IMR-90 (cell line): ENCODE results near the gene ABCC5. TPM values are rescaled to one million over a fixed set of nuclear protein-coding genes. Genes with fewer than 3 reads are reported as not detected.

Source experiments
- ATAC-seq: fragments of 200-7000 bp; cut with Tn5 transposase; 2 replicates; pipeline ENCODE4 v1.9.1; 2020; ENCODE audit warnings: low read depth, mild to moderate bottlenecking, moderate library complexity
- BruUV-seq: library from RNA; stranded (reverse); fragments of 400-500 nt; replicated peaks from 2 replicates; lab custom pipeline; 2021; lab: Mats Ljungman, UMichigan
- CTCF ChIA-PET: fragments of 300-600 bp; formaldehyde crosslinking; extraction: SDS; loops from one replicate; lab custom pipeline; 2021; ENCODE audit warnings: antibody characterized with exemption; lab: Yijun Ruan, JAX
- POLR2A ChIA-PET: fragments of 300-600 bp; sonication (Branson Sonifier 250); formaldehyde crosslinking; loops from one replicate; lab custom pipeline; 2022; ENCODE audit warnings: antibody characterized with exemption; ENCODE audit not compliant: unreplicated experiment; lab: Charles Lee
- DNase-seq: peaks from one replicate; pipeline ENCODE4 v3.0.0; 2013
- H2AFZ ChIP-seq: replicated peaks from 2 replicates; pipeline ENCODE3; 2013; ENCODE audit warnings: low read length, mild to moderate bottlenecking; ENCODE audit not compliant: poor library complexity
- H2AK5ac ChIP-seq: 2 replicates; pipeline ENCODE4 v1.6.1; 2013; ENCODE audit warnings: low read depth, low read length, inconsistent platforms
- H2AK9ac ChIP-seq: replicated peaks from 2 replicates; pipeline ENCODE3; 2013; ENCODE audit warnings: mild to moderate bottlenecking, low read depth, low read length, moderate library complexity; ENCODE audit not compliant: poor library complexity
- H2BK120ac ChIP-seq: 2 replicates; pipeline ENCODE4 v1.6.1; 2013; ENCODE audit warnings: low read depth, low read length, inconsistent platforms
- H2BK15ac ChIP-seq: 3 replicates; pipeline ENCODE4 v1.6.1; 2013; ENCODE audit warnings: low read depth, low read length, inconsistent platforms
- H2BK20ac ChIP-seq: 2 replicates; pipeline ENCODE4 v1.6.1; 2013; ENCODE audit warnings: low read depth, mild to moderate bottlenecking, inconsistent platforms, low read length, moderate library complexity
- H2BK5ac ChIP-seq: 2 replicates; pipeline ENCODE4 v1.6.1; 2013; ENCODE audit warnings: mild to moderate bottlenecking, low read depth, low read length, inconsistent platforms; ENCODE audit not compliant: poor library complexity, severe bottlenecking
- H3K14ac ChIP-seq: replicated peaks from 2 replicates; pipeline ENCODE4 v1.6.1; 2013; ENCODE audit warnings: low read depth, low read length, inconsistent platforms
- H3K18ac ChIP-seq: 2 replicates; pipeline ENCODE4 v1.6.1; 2013; ENCODE audit warnings: low read depth, low read length, control low read depth
- H3K23ac ChIP-seq: 2 replicates; pipeline ENCODE4 v1.6.1; 2013; ENCODE audit warnings: low read depth, low read length, inconsistent platforms
- H3K27ac ChIP-seq: 2 replicates; pipeline ENCODE4 v1.5.1; 2013; ENCODE audit warnings: mild to moderate bottlenecking, control low read depth, low read length; ENCODE audit not compliant: insufficient read depth
- H3K27me3 ChIP-seq: 2 replicates; pipeline ENCODE4 v1.6.1; 2013; ENCODE audit warnings: low read length; ENCODE audit not compliant: control insufficient read depth, insufficient read depth
- H3K36me3 ChIP-seq: 2 replicates; pipeline ENCODE4 v1.6.1; 2013; ENCODE audit warnings: low read length, mixed read lengths; ENCODE audit not compliant: control insufficient read depth, insufficient read depth
- H3K4ac ChIP-seq: 2 replicates; pipeline ENCODE4 v1.6.1; 2013; ENCODE audit warnings: low read depth, low read length, inconsistent platforms
- H3K4me1 ChIP-seq: 2 replicates; pipeline ENCODE4 v1.6.1; 2013; ENCODE audit warnings: low read length, mixed read lengths; ENCODE audit not compliant: control insufficient read depth, insufficient read depth
- H3K4me2 ChIP-seq: 2 replicates; pipeline ENCODE4 v1.6.1; 2013; ENCODE audit warnings: low read depth, mild to moderate bottlenecking, control low read depth, low read length, moderate library complexity
- H3K4me3 ChIP-seq: 2 replicates; pipeline ENCODE4 v1.5.1; 2013; ENCODE audit warnings: low read depth, mild to moderate bottlenecking, control low read depth, low read length, moderate library complexity; ENCODE audit not compliant: insufficient read depth
- H3K56ac ChIP-seq: 2 replicates; pipeline ENCODE4 v1.6.1; 2013; ENCODE audit warnings: low read length, inconsistent platforms; ENCODE audit not compliant: insufficient read depth; ENCODE audit errors: extremely low read depth
- H3K79me1 ChIP-seq, 2 experiments: 2 replicates each; pipeline ENCODE4 v1.6.1; 2013; ENCODE audit warnings: low read length in 2 of 2, inconsistent platforms in 1 of 2, low read depth in 1 of 2
- H3K9ac ChIP-seq: 2 replicates; pipeline ENCODE4 v1.6.1; 2013; ENCODE audit warnings: low read depth, low read length, control low read depth
- H3K9me1 ChIP-seq: 2 replicates; pipeline ENCODE4 v1.6.1; 2013; ENCODE audit warnings: low read length, inconsistent platforms; ENCODE audit not compliant: insufficient read depth
- H3K9me3 ChIP-seq: 2 replicates; pipeline ENCODE4 v1.6.1; 2013; ENCODE audit warnings: low read length; ENCODE audit not compliant: control insufficient read depth, insufficient read depth
- H4K20me1 ChIP-seq: 2 replicates; pipeline ENCODE4 v1.6.1; 2013; ENCODE audit warnings: low read length, inconsistent platforms; ENCODE audit not compliant: insufficient read depth
- H4K5ac ChIP-seq: 2 replicates; pipeline ENCODE4 v1.6.1; 2013; ENCODE audit warnings: mild to moderate bottlenecking, low read depth, low read length, control low read depth
- H4K8ac ChIP-seq, 2 experiments: 2 replicates each; pipeline ENCODE4 v1.6.1; 2013; ENCODE audit warnings: low read depth in 2 of 2, low read length in 2 of 2, control low read depth in 1 of 2, inconsistent platforms in 1 of 2
- H4K91ac ChIP-seq: 2 replicates; pipeline ENCODE4 v1.6.1; 2013; ENCODE audit warnings: low read depth, low read length, inconsistent platforms; ENCODE audit not compliant: insufficient read depth
- BHLHE40 ChIP-seq: fragments of 150-350 bp; IDR thresholded peaks from 2 replicates; pipeline ENCODE4 v1.6.1; 2016; ENCODE audit warnings: mild to moderate bottlenecking, low read depth, low read length
- CEBPB ChIP-seq: IDR thresholded peaks from 2 replicates; pipeline ENCODE4 v1.6.1; 2012; ENCODE audit warnings: low read depth, low read length, improper control_type of control experiment
- CHD1 ChIP-seq: IDR thresholded peaks from 2 replicates; pipeline ENCODE4 v1.6.1; 2012; ENCODE audit warnings: low read depth, low read length, improper control_type of control experiment
- CTCF ChIP-seq: conservative IDR thresholded peaks from 2 replicates; pipeline ENCODE4 v1.5.1; 2012; ENCODE audit warnings: mild to moderate bottlenecking, low read depth, low read length, improper control_type of control experiment
- ELK1 ChIP-seq: fragments of 150-350 bp; IDR thresholded peaks from 2 replicates; pipeline ENCODE4 v1.6.1; 2016; ENCODE audit warnings: low read depth, mild to moderate bottlenecking, low read length, moderate library complexity, borderline replicate concordance
- FOS ChIP-seq: fragments of 150-350 bp; IDR thresholded peaks from 2 replicates; pipeline ENCODE4 v1.6.1; 2016; ENCODE audit warnings: low read depth, low read length
- MAFK ChIP-seq: IDR thresholded peaks from 2 replicates; pipeline ENCODE4 v1.6.1; 2012; ENCODE audit warnings: low read depth, low read length, improper control_type of control experiment
- MAZ ChIP-seq: IDR thresholded peaks from 2 replicates; pipeline ENCODE4 v1.6.1; 2012; ENCODE audit warnings: low read depth, mild to moderate bottlenecking, low read length, improper control_type of control experiment, moderate library complexity, borderline replicate concordance
- MXI1 ChIP-seq: IDR thresholded peaks from 2 replicates; pipeline ENCODE4 v1.6.1; 2012; ENCODE audit warnings: low read depth, mild to moderate bottlenecking, low read length, moderate library complexity, borderline replicate concordance
- NFE2L2 ChIP-seq: fragments of 150-350 bp; IDR thresholded peaks from 2 replicates; pipeline ENCODE4 v1.6.1; 2016; ENCODE audit warnings: low read depth, mild to moderate bottlenecking, low read length
- POLR2A ChIP-seq: IDR thresholded peaks from 2 replicates; pipeline ENCODE4 v1.6.1; 2012; ENCODE audit warnings: mild to moderate bottlenecking, low read depth, low read length
- RAD21 ChIP-seq: IDR thresholded peaks from 2 replicates; pipeline ENCODE4 v1.6.1; 2012; ENCODE audit warnings: low read length, improper control_type of control experiment
- RCOR1 ChIP-seq: IDR thresholded peaks from 2 replicates; pipeline ENCODE4 v1.6.1; 2012; ENCODE audit warnings: mild to moderate bottlenecking, low read length, improper control_type of control experiment; ENCODE audit not compliant: insufficient replicate concordance
- RFX5 ChIP-seq: IDR thresholded peaks from 2 replicates; pipeline ENCODE4 v1.8.0; 2012; ENCODE audit warnings: low read depth, mild to moderate bottlenecking, low read length, moderate library complexity
- SMC3 ChIP-seq: fragments of 150-350 bp; IDR thresholded peaks from 2 replicates; pipeline ENCODE4 v1.6.1; 2016; ENCODE audit warnings: low read depth, mild to moderate bottlenecking, antibody characterized with exemption, low read length, moderate library complexity
- USF2 ChIP-seq: fragments of 150-350 bp; IDR thresholded peaks from 2 replicates; pipeline ENCODE4 v1.6.1; 2017; ENCODE audit warnings: mild to moderate bottlenecking, antibody characterized with exemption, low read length, low read depth
- WGBS, 2 experiments: methylation state at CpG; one replicate each; pipeline versions ENCODE4 v1.1.5 to v1.1.7; 2013; ENCODE audit warnings: missing lambda C conversion rate in 2 of 2; ENCODE audit not compliant: insufficient read length in 1 of 2; ENCODE audit errors: extremely low coverage in 2 of 2; 5-methylcytosine and 5-hydroxymethylcytosine counted together
- dilution Hi-C: fragments of 300-500 bp; cut with HindIII; formaldehyde crosslinking; loops from one replicate; pipeline ENCODE4 v1.14.3; 2018; ENCODE audit warnings: low sequenced_read_pairs; ENCODE audit not compliant: unreplicated experiment
- in situ Hi-C: fragments of 300-500 bp; cut with MboI; formaldehyde crosslinking; loops from 3 replicates; pipeline ENCODE4 v1.14.3; 2019; ENCODE audit warnings: low sequenced_read_pairs, inconsistent platforms, mixed read lengths
- intact Hi-C: fragments of 100-400 bp; cut with micrococcal nuclease; formaldehyde crosslinking; loops from 2 replicates; pipeline ENCODE4 v1.10.0; 2022
- polyA plus RNA-seq, 3 experiments: library from polyadenylated mRNA; depleted of rRNA; stranded (reverse); fragments of >200 nt; gene quantifications; 2 replicates each; pipeline ENCODE4 v1.2.3, GENCODE V29; 2012; ENCODE audit warnings: low replicate concordance in 1 of 3
- total RNA-seq: library from RNA; depleted of rRNA; stranded (reverse); fragments of >200 nt; gene quantifications from 2 replicates; pipeline ENCODE4 v1.2.3, GENCODE V29; 2012

The ABCC5 gene
- total and polyA plus RNA-seq, 2 of the 4 experiments (the other 2 are of a cell fraction) = 8.4 to 17.7 TPM

- no peak overlapping the region for H2BK20ac ChIP-seq
- no peak overlapping the region for H3K14ac ChIP-seq
- no peak overlapping the region for H2AK9ac ChIP-seq
- H3K4me1 ChIP-seq = peaks cover 6% of the 10 kb centered on the region
- ChIA-PET CTCF (no interaction called here), POLR2A (no interaction called here)
- dilution Hi-C loops (no loop called here), in situ Hi-C loops (no loop called here), intact Hi-C loops (no loop called here)
- H3K4me2 ChIP-seq = no peak overlapping the region
- H3K18ac ChIP-seq = no peak overlapping the region
- no peak overlapping the region for H2AFZ ChIP-seq
- no peak overlapping the region for H4K91ac ChIP-seq
- H4K5ac ChIP-seq = no peak overlapping the region
- WGBS, 2 experiments = 97% methylated on average over 7 of the region's 14 CpGs; no CpG with 5 or more reads in 1 of the 2 experiments
- H3K27ac ChIP-seq = no peak overlapping the region
- no peak overlapping the region for H2BK5ac ChIP-seq
- H2BK15ac ChIP-seq = no peak overlapping the region
- DNase-seq (no peak), ATAC-seq (no peak)
- TSS peak; percentile 86 for BruUV-seq
- no peaks in the 10 kb centered on the region for H3K9me1 ChIP-seq
- no peaks in the 10 kb centered on the region for H3K79me1 ChIP-seq
- no peak overlapping the region for H2BK120ac ChIP-seq
- no peak overlapping the region for H3K4me3 ChIP-seq
- H4K20me1 ChIP-seq = no peaks in the 10 kb centered on the region; the same call in 1 of the 2 replicates
- H3K27me3 ChIP-seq = no peaks in the 10 kb centered on the region
- H3K9ac ChIP-seq = no peak overlapping the region
- H2AK5ac ChIP-seq = no peak overlapping the region
- no peak for TF ChIP-seq RAD21
- TF ChIP-seq CHD1 = no peak
- TF ChIP-seq CTCF = no peak
- no peak for TF ChIP-seq SMC3
- no peak for TF ChIP-seq ELK1
- no peak for TF ChIP-seq MXI1
- no peak for TF ChIP-seq RCOR1
- no peak for TF ChIP-seq POLR2A
- no peak for TF ChIP-seq BHLHE40
- no peak for TF ChIP-seq FOS
- no peak for TF ChIP-seq NFE2L2
- no peak for TF ChIP-seq MAZ
- no peak for TF ChIP-seq RFX5
- TF ChIP-seq CEBPB = no peak
- no peak for TF ChIP-seq USF2
- TF ChIP-seq MAFK = no peak
- H4K8ac ChIP-seq = no peak overlapping the region
- H3K4ac ChIP-seq = no peak overlapping the region
- H3K36me3 ChIP-seq = peaks cover 26% of the 10 kb centered on the region
- H3K56ac ChIP-seq = no peak overlapping the region
- H3K9me3 ChIP-seq = no peaks in the 10 kb centered on the region
- H3K23ac ChIP-seq = no peak overlapping the region
Measured at GRCh38 chr3:183920416-183920815, 97.3 kb downstream of the ABCC5 start.
